Hepatocyte (in vitro differentiated cells): ENCODE measurements around the gene ABCE1. TPM values are rescaled to one million over a fixed set of nuclear protein-coding genes. Genes with fewer than 3 reads are reported as not detected.

Experiments used
- DNase-seq: peaks from one replicate; pipeline ENCODE4 v3.0.0-alpha.2; 2016; ENCODE audit warnings: low spot score
- H2AFZ ChIP-seq: fragments of 200-600 bp; sonication (generic); 2 replicates; pipeline ENCODE4 v1.6.0; 2016; ENCODE audit warnings: antibody characterized with exemption, mild to moderate bottlenecking
- H3K27ac ChIP-seq: fragments of 200-600 bp; sonication (generic); 2 replicates; pipeline ENCODE4 v1.5.1; 2016; ENCODE audit warnings: mild to moderate bottlenecking
- H3K27me3 ChIP-seq: fragments of 200-600 bp; sonication (generic); 2 replicates; pipeline ENCODE4 v1.6.1; 2016
- H3K36me3 ChIP-seq: fragments of 200-600 bp; sonication (generic); replicated peaks from 2 replicates; pipeline ENCODE4 v1.5.1; 2016; ENCODE audit warnings: low read depth; ENCODE audit not compliant: insufficient read depth
- H3K4me1 ChIP-seq: fragments of 200-600 bp; sonication (generic); 2 replicates; pipeline ENCODE4 v1.5.1; 2016; ENCODE audit warnings: mild to moderate bottlenecking, moderate library complexity; ENCODE audit not compliant: insufficient read depth
- H3K4me2 ChIP-seq: fragments of 200-600 bp; sonication (generic); 2 replicates; pipeline ENCODE4 v1.6.0; 2016
- H3K4me3 ChIP-seq: fragments of 200-600 bp; sonication (generic); 2 replicates; pipeline ENCODE4 v1.5.1; 2016; ENCODE audit warnings: mild to moderate bottlenecking
- H3K79me2 ChIP-seq: fragments of 200-600 bp; sonication (generic); 2 replicates; pipeline ENCODE4 v1.6.0; 2017; ENCODE audit warnings: mild to moderate bottlenecking
- H3K9me2 ChIP-seq: fragments of 200-600 bp; sonication (generic); replicated peaks from 2 replicates; pipeline ENCODE4 v1.6.0; 2017; ENCODE audit warnings: mild to moderate bottlenecking; ENCODE audit not compliant: insufficient read depth
- H3K9me3 ChIP-seq: fragments of 200-600 bp; sonication (generic); 2 replicates; pipeline ENCODE4 v1.5.1; 2016; ENCODE audit warnings: low read depth, mild to moderate bottlenecking
- H4K20me1 ChIP-seq: fragments of 200-600 bp; sonication (generic); 2 replicates; pipeline ENCODE4 v1.6.0; 2016; ENCODE audit warnings: mild to moderate bottlenecking; ENCODE audit not compliant: insufficient read depth, poor library complexity, severe bottlenecking
- EZH2 ChIP-seq: fragments of 200-600 bp; sonication (generic); IDR thresholded peaks from 2 replicates; pipeline ENCODE4 v1.6.1; 2016; ENCODE audit warnings: antibody characterized with exemption, mild to moderate bottlenecking, borderline replicate concordance
- EZH2phosphoT487 ChIP-seq: fragments of 200-600 bp; sonication (generic); IDR thresholded peaks from one replicate; pipeline ENCODE4 v1.6.1; 2018; ENCODE audit warnings: antibody characterized with exemption, mild to moderate bottlenecking, low read depth, moderate library complexity; ENCODE audit not compliant: unreplicated experiment, severe bottlenecking
- WGBS: methylation state at CpG from one replicate; pipeline ENCODE4 v1.1.6; 2016; ENCODE audit warnings: low lambda C conversion rate; ENCODE audit errors: missing lambda C conversion rate; 5-methylcytosine and 5-hydroxymethylcytosine counted together
- polyA plus RNA-seq: library from polyadenylated mRNA; unstranded; fragments of >200 nt; fragmentation: Nextera tagmentation; extraction: Ambion mirVana; gene quantifications from 2 replicates; pipeline ENCODE4 v1.2.1, GENCODE V29; 2016
- total RNA-seq: library from RNA; depleted of rRNA; stranded (reverse); fragments of >200 nt; gene quantifications from 2 replicates; pipeline ENCODE4 v1.2.3, GENCODE V29; 2014
- TF ChIP-seq, protein P1 (sequence below): fragments of 200-600 bp; sonication (generic); IDR thresholded peaks from 2 replicates; pipeline ENCODE4 v1.5.1; 2016; ENCODE audit warnings: antibody characterized with exemption, mild to moderate bottlenecking; ENCODE audit not compliant: poor library complexity

The ABCE1 gene
- total and polyA plus RNA-seq, 2 experiments from 2014 or later, result 24.3 to 82.4 TPM

DNA sequence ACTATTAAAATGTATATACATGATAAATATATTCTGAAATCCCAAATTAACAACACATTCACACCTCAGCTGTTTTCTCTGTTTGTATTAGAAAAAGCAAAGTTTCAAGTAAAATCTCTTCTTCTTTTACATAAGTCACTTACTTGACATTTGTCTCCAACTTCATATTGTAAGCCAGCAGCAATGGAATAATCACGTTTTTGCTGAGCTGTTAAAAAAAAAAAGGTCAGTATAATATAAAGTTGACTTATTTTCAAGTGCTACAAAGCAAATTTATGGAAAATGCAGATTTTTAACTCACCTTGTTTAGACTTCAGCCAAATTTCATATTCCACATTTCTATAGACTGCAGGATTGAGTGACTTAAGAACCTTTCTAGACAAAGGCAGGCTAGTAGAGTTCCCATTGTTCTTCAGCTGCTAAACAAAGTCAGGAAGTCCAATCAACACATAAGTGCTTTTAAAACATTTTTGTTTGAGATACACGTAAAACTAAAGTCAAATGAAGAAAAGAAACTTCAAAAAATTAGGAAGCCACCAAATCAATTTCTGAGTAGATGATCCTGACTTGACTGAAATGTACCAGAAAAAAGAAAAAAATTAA, 57.3 kb downstream of the ABCE1 start:
- H4K20me1 ChIP-seq, result no peaks in the 10 kb centered on the region
- H3K9me2 ChIP-seq, result no peaks in the 10 kb centered on the region
- H3K9me3 ChIP-seq, result no peaks in the 10 kb centered on the region
- TF ChIP-seq EZH2phosphoT487 (no peak), EZH2 (no peak)
- TF ChIP-seq, protein P1, sequence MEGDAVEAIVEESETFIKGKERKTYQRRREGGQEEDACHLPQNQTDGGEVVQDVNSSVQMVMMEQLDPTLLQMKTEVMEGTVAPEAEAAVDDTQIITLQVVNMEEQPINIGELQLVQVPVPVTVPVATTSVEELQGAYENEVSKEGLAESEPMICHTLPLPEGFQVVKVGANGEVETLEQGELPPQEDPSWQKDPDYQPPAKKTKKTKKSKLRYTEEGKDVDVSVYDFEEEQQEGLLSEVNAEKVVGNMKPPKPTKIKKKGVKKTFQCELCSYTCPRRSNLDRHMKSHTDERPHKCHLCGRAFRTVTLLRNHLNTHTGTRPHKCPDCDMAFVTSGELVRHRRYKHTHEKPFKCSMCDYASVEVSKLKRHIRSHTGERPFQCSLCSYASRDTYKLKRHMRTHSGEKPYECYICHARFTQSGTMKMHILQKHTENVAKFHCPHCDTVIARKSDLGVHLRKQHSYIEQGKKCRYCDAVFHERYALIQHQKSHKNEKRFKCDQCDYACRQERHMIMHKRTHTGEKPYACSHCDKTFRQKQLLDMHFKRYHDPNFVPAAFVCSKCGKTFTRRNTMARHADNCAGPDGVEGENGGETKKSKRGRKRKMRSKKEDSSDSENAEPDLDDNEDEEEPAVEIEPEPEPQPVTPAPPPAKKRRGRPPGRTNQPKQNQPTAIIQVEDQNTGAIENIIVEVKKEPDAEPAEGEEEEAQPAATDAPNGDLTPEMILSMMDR, result no peak
- H3K4me1 ChIP-seq, result no peaks in the 10 kb centered on the region
- peaks cover 6% of the 10 kb centered on the region for H3K79me2 ChIP-seq
- no peak overlapping the region for H3K4me3 ChIP-seq
- H2AFZ ChIP-seq, result no peak overlapping the region
- H3K36me3 ChIP-seq, result no peaks in the 10 kb centered on the region
- no peak overlapping the region for H3K4me2 ChIP-seq
- no peak for DNase-seq
- no peak overlapping the region for H3K27ac ChIP-seq
- no peaks in the 10 kb centered on the region for H3K27me3 ChIP-seq
- WGBS, result 89% methylated on average over 2 of the region's 2 CpGs

DNA sequence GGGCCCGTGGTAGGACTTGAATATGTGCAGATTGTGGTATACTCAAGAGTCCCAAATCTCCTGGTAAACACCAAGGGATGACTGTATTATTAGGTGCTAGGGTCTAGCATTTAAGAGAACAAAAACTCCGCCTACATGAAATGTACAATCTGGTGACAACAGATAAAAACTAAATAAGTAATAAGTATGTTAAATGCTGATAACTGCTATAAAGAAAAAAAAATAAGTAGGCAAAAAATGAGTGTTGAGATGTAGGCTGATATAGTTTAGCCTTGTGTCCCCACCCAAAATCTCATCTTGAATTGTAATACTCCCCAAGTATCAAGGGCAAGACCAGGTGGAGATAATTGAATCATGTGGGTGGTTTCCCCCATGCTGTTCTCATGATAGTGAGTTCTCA, 58.9 kb downstream of the ABCE1 start:
- Histone ChIP-seq H3K4me1 (no peaks in the 10 kb centered on the region), H3K36me3 (no peaks in the 10 kb centered on the region), H4K20me1 (no peaks in the 10 kb centered on the region), H3K27ac (no peak overlapping the region), H3K4me3 (no peak overlapping the region), H3K9me3 (no peaks in the 10 kb centered on the region), H3K9me2 (no peaks in the 10 kb centered on the region), H3K27me3 (no peaks in the 10 kb centered on the region), H3K4me2 (no peak overlapping the region), H3K79me2 (peaks cover 6% of the 10 kb centered on the region), H2AFZ (no peak overlapping the region)
- no peak for TF ChIP-seq EZH2phosphoT487
- TF ChIP-seq EZH2, result no peak
- TF ChIP-seq, protein P1, result no peak
- 100% methylated on average over 2 of the region's 2 CpGs for WGBS
- no peak for DNase-seq

DNA sequence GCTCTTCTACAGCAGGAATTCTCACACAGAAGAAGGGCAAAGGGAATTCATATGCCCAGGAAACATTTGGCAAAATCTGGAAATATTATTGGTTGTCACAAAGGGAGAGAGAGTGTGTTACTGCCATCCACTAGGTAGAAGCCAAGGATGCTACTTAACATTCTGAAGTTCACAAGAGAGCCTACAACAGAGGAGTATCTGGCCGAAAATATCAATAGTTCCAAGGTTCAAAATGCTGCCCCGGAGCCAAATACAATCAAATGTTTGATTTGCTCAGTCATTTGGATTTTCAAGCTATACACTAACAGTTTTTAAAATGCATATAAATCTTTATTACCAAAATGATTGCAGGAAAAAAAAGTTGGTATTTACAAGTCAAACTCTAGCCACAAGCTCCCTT, 63.4 kb downstream of the ABCE1 start:
- Histone ChIP-seq H3K9me2 (no peaks in the 10 kb centered on the region), H4K20me1 (no peaks in the 10 kb centered on the region), H3K27ac (no peak overlapping the region), H3K4me2 (no peak overlapping the region), H3K4me1 (no peaks in the 10 kb centered on the region), H3K9me3 (no peaks in the 10 kb centered on the region), H3K4me3 (no peak overlapping the region), H3K79me2 (peaks cover 18% of the 10 kb centered on the region), H2AFZ (no peak overlapping the region), H3K36me3 (no peaks in the 10 kb centered on the region), H3K27me3 (no peaks in the 10 kb centered on the region)
- DNase-seq, result no peak
- 38% methylated on average over 2 of the region's 2 CpGs for WGBS
- TF ChIP-seq, protein P1, result no peak
- no peak for TF ChIP-seq EZH2
- no peak for TF ChIP-seq EZH2phosphoT487

- Histone ChIP-seq H3K4me1 (no peaks in the 10 kb centered on the region), H3K36me3 (peaks cover 4% of the 10 kb centered on the region), H3K9me2 (no peaks in the 10 kb centered on the region), H3K4me2 (no peak overlapping the region), H2AFZ (no peak overlapping the region), H3K27ac (no peak overlapping the region), H3K4me3 (no peak overlapping the region), H3K79me2 (peaks cover 56% of the 10 kb centered on the region), H3K9me3 (no peaks in the 10 kb centered on the region), H3K27me3 (no peaks in the 10 kb centered on the region), H4K20me1 (no peaks in the 10 kb centered on the region)
- TF ChIP-seq, protein P1, result no peak
- no peak for TF ChIP-seq EZH2
- TF ChIP-seq EZH2phosphoT487, result no peak
- WGBS, result 96% methylated on average over 2 of the region's 2 CpGs
- no peak for DNase-seq
These were observed 69.8 kb downstream of the ABCE1 start for GRCh38 chr4:145167887-145168286.
